Sigmoid colon (tissue), 7 donors: ENCODE results near the gene HAL. TPM values are rescaled to one million over a fixed set of nuclear protein-coding genes. Genes with fewer than 3 reads are reported as not detected.

Experiments used
- DNase-seq: peaks from one replicate; pipeline ENCODE4 v3.0.0-alpha.2; 2019
- H3K27ac ChIP-seq, 4 donors: fragments of 200-600 bp; sonication (generic); one replicate each; pipeline ENCODE4 v1.5.1; 2016 to 2019; ENCODE audit warnings: mild to moderate bottlenecking in 1 of 4
- H3K27me3 ChIP-seq, 3 donors: fragments of 200-600 bp; sonication (generic); one replicate each; pipeline ENCODE4 v1.5.1; 2019; ENCODE audit warnings: mild to moderate bottlenecking in 1 of 3
- H3K36me3 ChIP-seq, 4 donors: fragments of 200-600 bp; sonication (generic); one replicate each; pipeline ENCODE4 v1.5.1; 2016 to 2019
- H3K4me1 ChIP-seq, 4 donors: fragments of 200-600 bp; sonication (generic); one replicate each; pipeline ENCODE4 v1.5.1; 2017 to 2019
- H3K4me3 ChIP-seq, 4 donors: fragments of 200-600 bp; sonication (generic); one replicate each; pipeline ENCODE4 v1.5.1; 2017 to 2019; ENCODE audit warnings: mild to moderate bottlenecking in 2 of 4, moderate library complexity in 1 of 4
- H3K9me3 ChIP-seq, 4 donors: fragments of 200-600 bp in 3 of 4; sonication (generic) in 3 of 4; one replicate each; pipeline versions ENCODE4 v1.5.1 to v1.6.1; 2013 to 2019
- EP300 ChIP-seq, 4 donors: sonication (generic); formaldehyde crosslinking; IDR thresholded peaks; one replicate each; pipeline ENCODE4 v1.6.1; 2017; ENCODE audit warnings: antibody characterized with exemption in 4 of 4
- POLR2A ChIP-seq, 2 donors: fragments of 450-650 bp; IDR thresholded peaks; one replicate each; pipeline ENCODE4 v1.6.1; 2016; ENCODE audit warnings: antibody characterized with exemption in 2 of 2, mild to moderate bottlenecking in 2 of 2, moderate library complexity in 2 of 2
- POLR2AphosphoS5 ChIP-seq, 4 donors: sonication (generic); formaldehyde crosslinking; IDR thresholded peaks; one replicate each; pipeline ENCODE4 v1.6.1; 2017; ENCODE audit warnings: antibody characterized with exemption in 4 of 4
- WGBS, 2 donors: extraction: QIAGEN DNeasy Blood & Tissue Kit; methylation state at CpG; one replicate each; pipeline ENCODE4 v1.1.7; 2013; 5-methylcytosine and 5-hydroxymethylcytosine counted together
- intact Hi-C: fragments of 100-400 bp; cut with DNase I; formaldehyde crosslinking; loops from one replicate; pipeline ENCODE4 v1.15.1; 2023
- polyA plus RNA-seq, 3 donors: library from polyadenylated mRNA; stranded (reverse); fragments of 200-250 nt; gene quantifications; one replicate each; pipeline ENCODE4 v1.2.3, GENCODE V29; 2013
- total RNA-seq, 4 donors: library from RNA; depleted of rRNA; stranded (reverse); fragments of >200 nt; gene quantifications; one replicate each; pipeline ENCODE4 v1.1.0, GENCODE V29; 2016
- TF ChIP-seq, protein P1 (sequence below), 4 experiments: fragments of 450-650 bp in 3 of 4; fragments of 200-600 bp in 1 of 4; IDR thresholded peaks; one replicate each; pipeline ENCODE4 v1.5.1; 2016 to 2019; ENCODE audit warnings: antibody characterized with exemption in 4 of 4, mild to moderate bottlenecking in 3 of 4, moderate library complexity in 2 of 4
- donor health status: healthy with polysubstance abuse.
- donor health status: Bipolar disorder and iron deficiency.
- donor health status: healthy.

HAL gene
- total and polyA plus RNA-seq, 7 donors: under 0.01 to 0.46 (median 0.26) TPM; not detected in 3

DNA sequence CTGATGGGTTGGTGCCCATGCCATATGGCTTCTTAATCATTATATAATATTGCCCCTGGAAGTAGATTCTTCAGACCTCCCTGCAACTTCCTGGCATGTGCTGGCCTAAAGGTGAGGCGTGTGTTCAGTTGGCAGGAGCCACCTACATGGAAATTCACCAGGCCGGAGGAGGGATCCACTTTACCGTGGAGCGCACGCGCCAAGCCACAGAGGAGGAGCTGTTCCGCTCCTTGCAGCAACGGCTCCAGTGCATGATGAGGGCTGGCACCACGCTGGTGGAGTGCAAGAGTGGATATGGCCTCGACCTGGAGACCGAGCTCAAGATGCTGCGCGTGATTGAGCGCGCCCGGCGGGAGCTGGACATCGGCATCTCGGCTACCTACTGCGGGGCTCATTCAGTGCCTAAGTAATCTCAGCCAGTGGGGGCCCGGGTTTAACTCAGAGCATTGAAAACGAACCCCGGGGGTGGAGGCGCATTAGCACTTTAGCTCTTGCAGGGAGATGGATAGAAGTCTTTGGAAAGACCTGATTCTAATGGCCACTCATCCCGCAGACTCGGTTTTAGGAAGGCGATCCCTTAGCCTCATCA, 39.5 kb downstream of the HAL start:
- 80 to 86% methylated on average over 27 of the region's 27 CpGs for WGBS, 2 donors
- Histone ChIP-seq H3K4me3 (no peak overlapping the region), H3K36me3 (no peaks in the 10 kb centered on the region), H3K27ac (no peak overlapping the region), H3K27me3 (no peaks in the 10 kb centered on the region), H3K9me3 (no peaks in the 10 kb centered on the region), H3K4me1 (no peaks in the 10 kb centered on the region)
- TF ChIP-seq, protein P1, sequence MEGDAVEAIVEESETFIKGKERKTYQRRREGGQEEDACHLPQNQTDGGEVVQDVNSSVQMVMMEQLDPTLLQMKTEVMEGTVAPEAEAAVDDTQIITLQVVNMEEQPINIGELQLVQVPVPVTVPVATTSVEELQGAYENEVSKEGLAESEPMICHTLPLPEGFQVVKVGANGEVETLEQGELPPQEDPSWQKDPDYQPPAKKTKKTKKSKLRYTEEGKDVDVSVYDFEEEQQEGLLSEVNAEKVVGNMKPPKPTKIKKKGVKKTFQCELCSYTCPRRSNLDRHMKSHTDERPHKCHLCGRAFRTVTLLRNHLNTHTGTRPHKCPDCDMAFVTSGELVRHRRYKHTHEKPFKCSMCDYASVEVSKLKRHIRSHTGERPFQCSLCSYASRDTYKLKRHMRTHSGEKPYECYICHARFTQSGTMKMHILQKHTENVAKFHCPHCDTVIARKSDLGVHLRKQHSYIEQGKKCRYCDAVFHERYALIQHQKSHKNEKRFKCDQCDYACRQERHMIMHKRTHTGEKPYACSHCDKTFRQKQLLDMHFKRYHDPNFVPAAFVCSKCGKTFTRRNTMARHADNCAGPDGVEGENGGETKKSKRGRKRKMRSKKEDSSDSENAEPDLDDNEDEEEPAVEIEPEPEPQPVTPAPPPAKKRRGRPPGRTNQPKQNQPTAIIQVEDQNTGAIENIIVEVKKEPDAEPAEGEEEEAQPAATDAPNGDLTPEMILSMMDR (IDR thresholded peaks at IDR 0.05): no peak
- no peak for TF ChIP-seq EP300 (IDR thresholded peaks at IDR 0.05)
- no peak for TF ChIP-seq POLR2AphosphoS5 (IDR thresholded peaks at IDR 0.05)
- TF ChIP-seq POLR2A (IDR thresholded peaks at IDR 0.05): no peak
- no peak for DNase-seq
- intact Hi-C loops: no loop called here

GRCh38 chr12:95955549-95956159, 40.5 kb downstream of the HAL start:
- Histone ChIP-seq H3K9me3 (no peaks in the 10 kb centered on the region), H3K27ac (no peak overlapping the region), H3K4me3 (no peak overlapping the region), H3K4me1 (no peaks in the 10 kb centered on the region), H3K27me3 (no peaks in the 10 kb centered on the region), H3K36me3 (no peaks in the 10 kb centered on the region)
- no peak for DNase-seq
- TF ChIP-seq EP300 (IDR thresholded peaks at IDR 0.05) (no peak), POLR2AphosphoS5 (IDR thresholded peaks at IDR 0.05) (no peak), POLR2A (IDR thresholded peaks at IDR 0.05) (no peak)
- TF ChIP-seq, protein P1 (IDR thresholded peaks at IDR 0.05): no peak
- 87 to 91% methylated on average over 7 of the region's 7 CpGs for WGBS, 2 donors
- intact Hi-C loops: no loop called here

- no peaks in the 10 kb centered on the region for H3K36me3 ChIP-seq
- H3K4me3 ChIP-seq: no peak overlapping the region
- TF ChIP-seq POLR2A (IDR thresholded peaks at IDR 0.05) (no peak), POLR2AphosphoS5 (IDR thresholded peaks at IDR 0.05) (no peak), EP300 (IDR thresholded peaks at IDR 0.05) (no peak)
- TF ChIP-seq, protein P1 (IDR thresholded peaks at IDR 0.05): no peak
- no peak overlapping the region for H3K27ac ChIP-seq
- no peaks in the 10 kb centered on the region for H3K9me3 ChIP-seq
- intact Hi-C loops: no loop called here
- H3K4me1 ChIP-seq: no peaks in the 10 kb centered on the region
- no peaks in the 10 kb centered on the region for H3K27me3 ChIP-seq
- WGBS, 2 donors: 63 to 80% methylated on average over 1 of the region's 1 CpG
- no peak for DNase-seq
Observed at GRCh38 chr12:95953000-95953399, 43.1 kb downstream of the HAL start.

- TF ChIP-seq, protein P1 (IDR thresholded peaks at IDR 0.05): no peak
- TF ChIP-seq EP300 (IDR thresholded peaks at IDR 0.05) (no peak), POLR2A (IDR thresholded peaks at IDR 0.05) (no peak), POLR2AphosphoS5 (IDR thresholded peaks at IDR 0.05) (no peak)
- H3K4me1 ChIP-seq: no peaks in the 10 kb centered on the region
- H3K4me3 ChIP-seq: no peak overlapping the region
- no peak for DNase-seq
- no peaks in the 10 kb centered on the region for H3K36me3 ChIP-seq
- intact Hi-C loops: no loop called here
- no peaks in the 10 kb centered on the region for H3K9me3 ChIP-seq
- H3K27ac ChIP-seq: no peak overlapping the region
- no peaks in the 10 kb centered on the region for H3K27me3 ChIP-seq
Observed at GRCh38 chr12:95951515-95951914, 44.6 kb downstream of the HAL start.
